GM20000 (cell line): Measurements from ENCODE around the gene NUDT19.
"Not testable (repeated sequence)": the region's sequence is repeated elsewhere in the genome, so short reads cannot be mapped to it uniquely, and the experiment has no call there.

Experiments
- DNase-seq: peaks from one replicate; pipeline ENCODE4 v3.0.0; 2012; ENCODE audit warnings: low spot score
- CTCF ChIP-seq: IDR thresholded peaks from 2 replicates; pipeline ENCODE4 v1.5.1; 2012; ENCODE audit warnings: mild to moderate bottlenecking, control low read depth; ENCODE audit errors: extremely low read depth, missing control alignments

NUDT19 gene

GRCh38 chr19:32652894-32653598, 38.6 kb upstream of the NUDT19 start:
- no peak for DNase-seq
- TF ChIP-seq CTCF, result no peak

GRCh38 chr19:32653599-32653915, 38.1 kb upstream of the NUDT19 start:
- DNase-seq, result no peak

GRCh38 chr19:32656379-32656778, 35.2 kb upstream of the NUDT19 start:
- DNase-seq, result not testable (repeated sequence)

More at GRCh38 chr19:32653599-32653915, 38.1 kb upstream of the NUDT19 start:
- TF ChIP-seq CTCF, result no peak

- TF ChIP-seq CTCF, result no peak
- no peak for DNase-seq
These were observed 33.5 kb upstream of the NUDT19 start for GRCh38 chr19:32658075-32658474.

- no peak for TF ChIP-seq CTCF
- DNase-seq, result no peak
These were observed 33.1 kb upstream of the NUDT19 start for GRCh38 chr19:32658527-32658926.

- no peak for TF ChIP-seq CTCF
These were observed 30.3 kb upstream of the NUDT19 start for GRCh38 chr19:32661318-32661717.

GRCh38 chr19:32662186-32662585, 29.4 kb upstream of the NUDT19 start:
- TF ChIP-seq CTCF, result no peak
- DNase-seq, result no peak

More at GRCh38 chr19:32661318-32661717, 30.3 kb upstream of the NUDT19 start:
- no peak for DNase-seq

GRCh38 chr19:32666084-32666483, 25.5 kb upstream of the NUDT19 start:
- no peak for TF ChIP-seq CTCF
- DNase-seq, result no peak
